ENCODE data around the gene C1QTNF2.
"Not testable (repeated sequence)": the region's sequence is repeated elsewhere in the genome, so short reads cannot be mapped to it uniquely, and the experiment has no call there.

Gene C1QTNF2

GRCh38 chr5:160341309-160341870 lies 29.0 kb downstream of the C1QTNF2 start:
- no peak for DNase-seq (ENCODE audit: low read depth)

- DNase-seq (ENCODE audit: low read depth) = not testable (repeated sequence)
These were observed 29.9 kb downstream of the C1QTNF2 start for GRCh38 chr5:160340513-160340912.

- no peak for DNase-seq (ENCODE audit: low read depth)
These were observed 30.9 kb downstream of the C1QTNF2 start for GRCh38 chr5:160339406-160340130.

DNA sequence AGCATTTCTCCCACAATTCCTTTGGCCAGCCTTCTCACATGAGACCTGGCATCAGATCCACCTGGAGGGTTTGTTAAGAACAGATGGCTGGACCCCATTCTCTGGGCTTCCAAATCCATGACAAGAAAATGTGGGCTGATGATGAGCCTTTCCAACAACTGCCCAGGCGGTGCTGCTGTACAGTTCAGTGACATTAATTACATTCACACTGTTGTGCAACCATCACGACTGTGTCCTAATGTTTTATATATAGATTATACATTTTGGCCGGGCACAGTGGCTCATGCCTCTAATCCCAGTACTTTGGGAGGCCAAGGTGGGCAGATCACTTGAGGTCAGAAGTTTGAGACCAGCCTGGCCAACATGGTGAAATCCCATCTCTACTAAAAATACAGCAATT lies 35.7 kb downstream of the C1QTNF2 start:
- DNase-seq (ENCODE audit: low read depth) = not testable (repeated sequence)

DNA sequence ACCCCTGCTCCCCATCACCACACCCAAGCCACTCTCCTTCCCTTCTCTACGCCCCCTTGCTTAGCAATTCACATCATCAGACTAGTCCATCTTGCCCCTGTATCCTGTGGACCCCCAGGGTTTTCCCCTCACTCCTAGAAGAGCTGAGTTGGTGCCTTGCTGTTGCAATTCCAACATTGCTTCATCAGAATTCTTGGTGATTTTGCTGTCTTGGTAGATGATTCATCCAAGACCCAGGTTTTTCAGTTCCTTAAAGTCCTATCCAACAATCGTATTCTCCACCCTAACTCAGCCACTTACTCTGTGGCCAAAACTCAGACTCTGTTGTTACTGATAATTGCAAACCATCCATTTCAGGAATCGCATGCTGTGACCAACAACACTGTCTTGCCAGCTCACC lies 36.7 kb downstream of the C1QTNF2 start:
- DNase-seq (ENCODE audit: low read depth) = no peak

DNA sequence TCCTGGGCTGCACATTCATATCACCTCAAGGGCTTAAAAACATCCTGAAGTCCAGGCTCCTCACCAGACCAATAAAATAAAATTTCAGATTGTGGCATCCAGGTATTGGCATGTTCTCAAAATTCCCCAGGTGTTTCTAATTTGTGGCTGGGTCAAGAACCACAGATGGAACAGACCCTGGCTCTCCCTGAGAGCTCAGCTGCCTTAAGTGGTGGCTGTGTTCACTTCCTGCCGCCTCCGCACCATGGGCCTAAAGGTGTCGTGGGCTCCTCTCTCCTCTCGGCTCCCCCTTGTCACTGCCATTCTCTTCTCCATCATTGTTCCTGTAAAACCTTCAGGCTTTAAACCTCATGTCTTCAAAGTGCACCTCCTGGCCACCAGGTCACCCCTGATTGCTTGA lies 40.2 kb downstream of the C1QTNF2 start:
- no peak for DNase-seq (ENCODE audit: low read depth)

DNA sequence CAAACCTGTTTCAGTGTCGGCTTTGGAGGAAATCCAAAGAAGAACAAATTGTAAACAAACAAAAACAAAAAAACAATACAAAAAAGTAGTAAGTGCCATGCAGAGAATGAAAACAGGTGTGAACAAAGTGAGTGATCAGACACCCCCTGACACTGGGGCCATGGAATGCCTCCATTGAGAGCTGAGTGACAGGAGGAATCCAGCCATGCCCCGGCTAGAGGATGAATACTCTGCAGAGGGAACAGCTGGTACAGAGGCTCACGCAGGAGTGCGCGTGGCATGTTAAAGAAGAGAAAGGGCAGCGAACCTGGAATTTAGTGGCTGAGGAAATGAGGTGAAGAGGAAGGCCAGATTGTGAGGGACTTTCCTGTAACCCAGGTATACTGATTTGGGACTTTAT lies 42.6 kb downstream of the C1QTNF2 start:
- no peak for DNase-seq (ENCODE audit: low read depth)

DNA sequence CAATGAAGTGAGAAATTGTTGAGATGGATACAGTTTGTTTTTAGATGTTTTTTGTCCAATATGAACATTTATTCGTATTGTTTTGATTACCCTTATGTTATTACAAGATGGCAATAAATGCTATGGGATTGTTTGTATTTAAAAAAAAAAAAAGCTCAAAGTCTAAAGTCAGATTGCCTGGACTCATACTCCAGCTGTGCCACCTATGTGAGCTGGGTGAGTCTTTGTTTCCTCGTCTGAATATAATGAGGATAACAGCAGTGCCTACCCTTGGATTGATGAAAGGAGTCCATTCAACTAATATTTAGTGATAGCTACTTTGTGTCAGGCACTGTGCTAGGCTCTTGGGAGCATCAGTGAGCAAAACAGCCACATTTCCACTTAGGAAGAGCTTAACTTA lies 43.4 kb downstream of the C1QTNF2 start:
- DNase-seq (ENCODE audit: low read depth) = no peak

DNA sequence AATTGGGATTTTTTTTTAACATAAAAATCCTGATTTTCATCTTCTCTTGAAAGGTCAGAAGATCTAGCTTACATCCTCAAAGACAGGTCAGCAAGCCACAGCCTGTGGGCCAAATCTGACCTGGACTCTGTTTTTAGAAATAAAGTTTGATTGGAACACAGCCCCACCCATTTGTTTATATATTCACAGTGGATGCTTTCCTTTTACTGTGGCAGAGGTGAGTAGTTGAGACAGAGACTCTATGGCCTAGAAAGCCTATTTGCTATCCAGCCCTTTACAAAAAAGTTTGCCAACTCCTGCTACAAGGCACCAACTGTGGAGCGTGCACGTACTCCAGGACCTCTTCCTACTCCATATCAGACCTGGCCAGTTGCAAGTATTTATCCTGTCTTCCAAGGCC lies 44.7 kb downstream of the C1QTNF2 start:
- DNase-seq (ENCODE audit: low read depth) = no peak

DNA sequence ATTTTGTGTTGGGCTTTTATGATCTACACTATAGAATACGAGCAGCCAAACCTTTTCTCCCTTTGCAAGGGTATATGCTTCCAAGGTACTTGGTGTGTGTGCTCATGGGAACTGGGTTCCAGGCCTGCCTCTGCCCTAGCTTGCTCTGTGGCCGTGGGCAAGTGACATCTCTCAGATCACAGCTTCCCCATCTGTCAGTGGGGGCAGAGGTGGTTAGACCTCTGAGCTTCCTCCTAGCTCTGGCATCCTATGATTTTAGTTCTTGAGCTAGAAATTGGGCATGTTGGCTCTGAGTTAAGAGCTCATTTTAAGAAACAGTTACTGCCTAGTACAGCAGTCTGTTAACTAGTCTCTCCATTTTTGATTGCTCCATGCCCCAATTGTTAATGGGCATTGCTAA lies 45.5 kb downstream of the C1QTNF2 start:
- DNase-seq (ENCODE audit: low read depth) = no peak

DNA sequence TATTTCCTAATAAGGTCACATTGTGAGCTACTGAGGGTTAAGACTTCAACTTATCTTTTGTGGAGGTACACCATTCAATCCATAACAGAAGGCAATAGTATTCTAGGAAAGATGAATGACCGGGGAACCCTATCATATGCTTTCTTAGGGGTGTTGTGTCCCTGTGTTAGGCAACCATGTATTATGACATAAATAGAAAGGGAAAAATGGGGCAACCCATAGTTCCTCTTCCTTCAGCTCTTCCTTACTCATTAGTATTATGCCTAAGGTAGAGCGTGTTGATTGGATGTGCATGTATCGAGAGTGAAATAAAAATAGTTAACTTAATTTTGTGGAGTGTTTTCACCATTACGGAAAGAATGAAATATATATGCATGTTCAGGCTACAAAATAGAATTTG lies 52.0 kb downstream of the C1QTNF2 start:
- DNase-seq (ENCODE audit: low read depth) = no peak

- DNase-seq (ENCODE audit: low read depth) = no peak
These were observed 53.0 kb downstream of the C1QTNF2 start for GRCh38 chr5:160317434-160317833.

GRCh38 chr5:160315968-160316367 lies 54.5 kb downstream of the C1QTNF2 start:
- no peak for DNase-seq (ENCODE audit: low read depth)

GRCh38 chr5:160312960-160313727 lies 57.3 kb downstream of the C1QTNF2 start:
- no peak for DNase-seq (ENCODE audit: low read depth)

GRCh38 chr5:160312134-160312959 lies 58.1 kb downstream of the C1QTNF2 start, which contains the start of gene CCNJL:
Gene CCNJL, minus strand, starts transcription at chr5:160312564. Its CDS starts 641 bp downstream, at chr5:160311923.
- no peak for DNase-seq (ENCODE audit: low read depth)

- DNase-seq (ENCODE audit: low read depth) = no peak
These were observed 58.8 kb downstream of the C1QTNF2 start for GRCh38 chr5:160311491-160312133.

DNA sequence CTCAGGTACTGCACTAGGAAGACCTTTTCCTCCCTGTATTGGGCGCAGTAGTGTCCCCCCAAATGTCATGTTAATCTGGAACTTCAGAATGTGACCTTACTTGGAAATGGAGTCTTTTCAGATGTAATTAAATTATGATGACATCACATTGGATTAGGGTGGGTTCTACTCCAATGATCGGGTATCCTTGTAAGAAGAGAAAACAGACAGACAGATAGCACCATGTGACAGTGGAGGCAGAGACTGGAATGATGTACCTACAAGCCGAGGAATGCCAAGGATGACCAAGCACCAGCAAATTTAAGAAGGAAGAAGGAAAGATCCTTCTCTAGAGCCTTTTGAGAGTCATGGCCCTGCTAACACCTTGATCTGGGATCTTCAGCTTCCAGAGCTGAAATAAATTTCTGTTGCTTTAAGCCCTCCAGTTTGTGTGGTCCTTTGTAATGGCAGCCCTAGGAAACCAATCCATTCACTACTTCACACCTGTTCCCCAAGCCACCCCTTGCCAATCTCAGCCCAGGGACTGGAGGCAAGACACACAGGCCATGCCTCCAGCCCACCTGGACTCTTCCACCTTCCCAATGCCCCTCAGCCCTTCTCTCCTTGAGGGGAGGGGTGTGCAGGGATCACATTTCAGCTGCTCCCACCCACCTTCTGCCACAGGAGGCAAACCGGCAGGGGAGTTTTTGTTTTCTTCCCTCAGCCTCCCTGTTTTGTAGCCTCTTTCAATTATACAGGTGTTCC lies 59.7 kb downstream of the C1QTNF2 start:
- DNase-seq (ENCODE audit: low read depth) = no peak

DNA sequence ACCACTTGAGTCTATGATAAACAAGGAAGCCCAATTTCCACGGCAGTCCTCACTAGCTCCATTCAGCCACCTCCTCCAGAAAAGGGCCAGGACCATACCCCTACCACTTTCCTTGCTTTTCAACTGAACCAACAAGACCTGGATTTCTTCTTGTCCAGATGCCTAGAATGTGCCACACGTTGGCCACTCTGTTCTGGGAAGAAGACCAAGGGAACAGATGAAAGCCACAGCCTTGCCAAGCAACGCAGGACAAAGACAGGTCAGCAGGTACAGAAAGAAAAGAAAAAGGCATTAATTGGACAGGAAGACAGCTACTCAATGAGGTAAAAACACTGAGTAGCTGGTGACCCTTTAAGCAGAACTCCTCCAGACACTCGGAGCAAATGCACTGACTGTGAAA lies 60.3 kb downstream of the C1QTNF2 start:
- no peak for DNase-seq (ENCODE audit: low read depth)

GRCh38 chr5:160306696-160307095 lies 63.7 kb downstream of the C1QTNF2 start:
- DNase-seq (ENCODE audit: low read depth) = no peak

GRCh38 chr5:160305319-160305718 lies 65.1 kb downstream of the C1QTNF2 start:
- no peak for DNase-seq (ENCODE audit: low read depth)

GRCh38 chr5:160303690-160304089 lies 66.7 kb downstream of the C1QTNF2 start:
- no peak for DNase-seq (ENCODE audit: low read depth)

All from stimulated activated CD8-positive, alpha-beta memory T cell treated with anti-CD3 and anti-CD28 coated beads, Interleukin-15, amount 100 ng/mL, for 24 hours (primary cell).